Mesothelial cell of epicardium (in vitro differentiated cells): ENCODE data around the gene ENO4. TPM values are rescaled to one million over a fixed set of nuclear protein-coding genes. Genes with fewer than 3 reads are reported as not detected.

ENCODE experiments used
- DNase-seq, 2 experiments: peaks; one replicate each; pipeline ENCODE4 v3.0.0; 2021; ENCODE audit warnings: low spot score in 2 of 2; ENCODE audit not compliant: unreplicated experiment in 2 of 2
- H3K27ac Mint-ChIP-seq: 2 replicates; pipeline ENCODE4 v1.8.0; 2021; ENCODE audit warnings: mixed read lengths
- H3K27me3 Mint-ChIP-seq: 2 replicates; pipeline ENCODE4 v1.8.0; 2021; ENCODE audit warnings: low read depth, mixed read lengths
- H3K36me3 Mint-ChIP-seq: 2 replicates; pipeline ENCODE4 v1.8.0; 2021; ENCODE audit warnings: mixed read lengths
- H3K4me1 Mint-ChIP-seq: 2 replicates; pipeline ENCODE4 v1.8.0; 2021; ENCODE audit warnings: mixed read lengths
- H3K4me3 Mint-ChIP-seq: 2 replicates; pipeline ENCODE4 v1.8.0; 2021; ENCODE audit warnings: mild to moderate bottlenecking, moderate library complexity, mixed read lengths
- H3K9me3 Mint-ChIP-seq: 2 replicates; pipeline ENCODE4 v1.8.0; 2021; ENCODE audit warnings: mixed read lengths
- total RNA-seq: library from RNA; stranded (reverse); gene quantifications from 3 replicates; pipeline ENCODE4 v1.2.1, GENCODE V29; 2021
- TF ChIP-seq, protein P1 (sequence below): fragments of 200-600 bp; sonication (generic); IDR thresholded peaks from one replicate; pipeline ENCODE4 v1.5.0; 2021; ENCODE audit warnings: antibody characterized with exemption; ENCODE audit not compliant: unreplicated experiment

Gene ENO4
- total RNA-seq, 1 donor from 2014 or later: 2.6 TPM

GRCh38 chr10:116864436-116864835, 15.1 kb downstream of the ENO4 start:
- TF ChIP-seq, protein P1, sequence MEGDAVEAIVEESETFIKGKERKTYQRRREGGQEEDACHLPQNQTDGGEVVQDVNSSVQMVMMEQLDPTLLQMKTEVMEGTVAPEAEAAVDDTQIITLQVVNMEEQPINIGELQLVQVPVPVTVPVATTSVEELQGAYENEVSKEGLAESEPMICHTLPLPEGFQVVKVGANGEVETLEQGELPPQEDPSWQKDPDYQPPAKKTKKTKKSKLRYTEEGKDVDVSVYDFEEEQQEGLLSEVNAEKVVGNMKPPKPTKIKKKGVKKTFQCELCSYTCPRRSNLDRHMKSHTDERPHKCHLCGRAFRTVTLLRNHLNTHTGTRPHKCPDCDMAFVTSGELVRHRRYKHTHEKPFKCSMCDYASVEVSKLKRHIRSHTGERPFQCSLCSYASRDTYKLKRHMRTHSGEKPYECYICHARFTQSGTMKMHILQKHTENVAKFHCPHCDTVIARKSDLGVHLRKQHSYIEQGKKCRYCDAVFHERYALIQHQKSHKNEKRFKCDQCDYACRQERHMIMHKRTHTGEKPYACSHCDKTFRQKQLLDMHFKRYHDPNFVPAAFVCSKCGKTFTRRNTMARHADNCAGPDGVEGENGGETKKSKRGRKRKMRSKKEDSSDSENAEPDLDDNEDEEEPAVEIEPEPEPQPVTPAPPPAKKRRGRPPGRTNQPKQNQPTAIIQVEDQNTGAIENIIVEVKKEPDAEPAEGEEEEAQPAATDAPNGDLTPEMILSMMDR: no peak
- Mint-ChIP-seq H3K4me3 (no peak overlapping the region), H3K4me1 (no peaks in the 10 kb centered on the region), H3K27me3 (no peaks in the 10 kb centered on the region), H3K27ac (no peak overlapping the region), H3K36me3 (no peaks in the 10 kb centered on the region), H3K9me3 (no peaks in the 10 kb centered on the region)
- no peak for DNase-seq

DNA sequence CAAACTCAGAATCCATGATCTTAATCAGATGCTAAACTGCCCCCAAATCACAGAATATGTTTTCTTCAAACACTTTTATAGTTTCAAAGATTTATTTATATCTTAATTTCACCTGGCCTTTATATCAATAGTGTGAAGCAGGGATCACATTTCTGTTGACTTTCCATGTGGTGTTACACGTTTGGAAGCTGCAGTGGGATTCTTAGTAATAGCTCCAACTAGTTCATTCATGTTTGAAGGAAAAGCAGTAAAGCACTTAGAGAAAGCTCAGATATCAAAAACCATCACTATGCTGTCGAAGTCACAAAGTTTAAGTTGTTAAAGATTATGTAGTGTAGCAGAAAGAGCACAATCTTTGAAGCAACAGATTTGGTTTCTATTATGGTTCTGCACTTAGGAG, 16.8 kb downstream of the ENO4 start:
- H3K36me3 Mint-ChIP-seq: no peaks in the 10 kb centered on the region
- H3K4me1 Mint-ChIP-seq: no peaks in the 10 kb centered on the region
- H3K9me3 Mint-ChIP-seq: no peaks in the 10 kb centered on the region
- no peak overlapping the region for H3K27ac Mint-ChIP-seq
- H3K4me3 Mint-ChIP-seq: no peak overlapping the region
- no peak for DNase-seq
- H3K27me3 Mint-ChIP-seq: no peaks in the 10 kb centered on the region
- TF ChIP-seq, protein P1: no peak

DNA sequence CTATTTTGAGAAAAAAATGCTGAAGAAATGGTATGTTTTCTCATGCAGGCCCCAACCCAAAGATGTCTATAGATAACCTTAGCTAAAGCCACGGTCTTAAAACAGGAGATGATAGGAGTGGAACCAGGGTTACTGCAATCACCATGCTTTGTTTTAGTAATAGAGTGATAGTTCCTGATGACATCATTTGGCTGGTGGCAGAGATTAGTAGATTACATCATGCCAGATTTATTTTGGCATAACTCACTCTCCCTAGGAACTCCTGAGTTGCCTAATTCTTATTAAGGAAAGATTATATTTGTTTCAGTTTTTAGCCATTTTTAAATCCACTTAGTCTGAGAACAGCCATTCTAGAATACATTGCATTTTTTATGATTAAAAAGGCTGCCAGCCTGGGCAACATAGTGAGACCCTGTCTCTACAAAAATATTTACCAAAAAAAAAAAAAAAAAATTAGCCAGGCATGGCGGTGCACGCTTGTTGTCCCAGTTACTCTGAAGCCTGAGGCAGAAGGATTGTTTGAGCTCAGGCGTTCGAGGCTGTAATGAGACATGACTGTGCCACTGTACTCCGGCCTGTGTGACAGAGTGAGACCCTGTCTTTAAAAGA, 17.8 kb downstream of the ENO4 start:
- TF ChIP-seq, protein P1: no peak
- Mint-ChIP-seq H3K4me3 (no peak overlapping the region), H3K27ac (no peak overlapping the region), H3K4me1 (no peaks in the 10 kb centered on the region), H3K9me3 (no peaks in the 10 kb centered on the region), H3K36me3 (no peaks in the 10 kb centered on the region), H3K27me3 (no peaks in the 10 kb centered on the region)
- no peak for DNase-seq

GRCh38 chr10:116868198-116868676, 18.9 kb downstream of the ENO4 start:
- TF ChIP-seq, protein P1: no peak
- Mint-ChIP-seq H3K4me1 (no peaks in the 10 kb centered on the region), H3K27ac (no peak overlapping the region), H3K4me3 (no peak overlapping the region), H3K27me3 (peaks cover 3% of the 10 kb centered on the region), H3K36me3 (no peaks in the 10 kb centered on the region), H3K9me3 (peaks cover 5% of the 10 kb centered on the region)
- no peak for DNase-seq

GRCh38 chr10:116868722-116869121, 19.4 kb downstream of the ENO4 start:
- Mint-ChIP-seq H3K4me3 (no peak overlapping the region), H3K4me1 (no peaks in the 10 kb centered on the region), H3K27me3 (peaks cover 3% of the 10 kb centered on the region), H3K36me3 (no peaks in the 10 kb centered on the region), H3K27ac (no peak overlapping the region), H3K9me3 (peaks cover 5% of the 10 kb centered on the region)
- TF ChIP-seq, protein P1: no peak
- DNase-seq: no peak
